WTC11 (cell line): ENCODE results near the gene IP6K2. TPM values are rescaled to one million over a fixed set of nuclear protein-coding genes. Genes with fewer than 3 reads are reported as not detected.

Experiments
- ATAC-seq: fragments of 200-7000 bp; cut with Tn5 transposase; 2 replicates; pipeline ENCODE4 v1.10.0; 2021; ENCODE audit warnings: mild to moderate bottlenecking, moderate library complexity
- CTCF ChIA-PET: fragments of 300-600 bp; sonication (Branson Sonifier 250); formaldehyde crosslinking; loops from one replicate; lab custom pipeline; 2021; ENCODE audit warnings: antibody characterized with exemption; lab: Charles Lee
- POLR2A ChIA-PET: fragments of 350-600 bp; sonication (Branson Sonifier 250); formaldehyde crosslinking; loops from one replicate; lab custom pipeline; 2021; ENCODE audit warnings: antibody characterized with exemption; lab: Charles Lee
- DNase-seq: peaks from one replicate; pipeline ENCODE4 v3.0.0; 2021; ENCODE audit warnings: low spot score
- H3K27ac Mint-ChIP-seq: 2 replicates; pipeline ENCODE4 v1.8.0; 2021; ENCODE audit warnings: mixed read lengths
- H3K27me3 Mint-ChIP-seq: 2 replicates; pipeline ENCODE4 v1.8.0; 2021; ENCODE audit warnings: low read depth, mild to moderate bottlenecking, moderate library complexity, mixed read lengths
- H3K36me3 Mint-ChIP-seq: 2 replicates; pipeline ENCODE4 v1.8.0; 2021; ENCODE audit warnings: mixed read lengths
- H3K4me1 Mint-ChIP-seq: 2 replicates; pipeline ENCODE4 v1.8.0; 2022; ENCODE audit warnings: mixed read lengths
- H3K4me3 Mint-ChIP-seq: 2 replicates; pipeline ENCODE4 v1.8.0; 2021; ENCODE audit warnings: mild to moderate bottlenecking, moderate library complexity, mixed read lengths
- H3K9me3 Mint-ChIP-seq: 2 replicates; pipeline ENCODE4 v1.8.0; 2021; ENCODE audit warnings: mixed read lengths
- ATF1 ChIP-seq: sonication (generic); formaldehyde crosslinking; IDR thresholded peaks from 2 replicates; pipeline ENCODE4 v1.8.1; 2023; ENCODE audit warnings: mild to moderate bottlenecking, moderate library complexity, missing genetic modification reagents
- CREB1 ChIP-seq: sonication (generic); formaldehyde crosslinking; IDR thresholded peaks from 2 replicates; pipeline ENCODE4 v1.8.0; 2023; ENCODE audit warnings: mild to moderate bottlenecking, missing genetic modification reagents
- FOXP1 ChIP-seq: sonication (generic); formaldehyde crosslinking; IDR thresholded peaks from 2 replicates; pipeline ENCODE4 v1.8.0; 2022; ENCODE audit warnings: missing genetic modification reagents, mild to moderate bottlenecking, moderate library complexity, borderline replicate concordance
- GRHL2 ChIP-seq: fragments of 250-450 bp; sonication (Bioruptor Pico); IDR thresholded peaks from 2 replicates; pipeline ENCODE4 v1.8.0; 2022; ENCODE audit warnings: mild to moderate bottlenecking, moderate library complexity; ENCODE audit not compliant: insufficient replicate concordance, severe bottlenecking
- GTF2I ChIP-seq: fragments of 250-450 bp; sonication (Bioruptor Pico); conservative IDR thresholded peaks from 2 replicates; pipeline ENCODE4 v1.4.0; 2021; ENCODE audit warnings: mild to moderate bottlenecking
- HMGA2 ChIP-seq: fragments of 250-450 bp; sonication (Bioruptor Pico); IDR thresholded peaks from 2 replicates; pipeline ENCODE4 v1.4.0; 2021; ENCODE audit warnings: mild to moderate bottlenecking, moderate library complexity
- NFATC4 ChIP-seq: fragments of 250-450 bp; sonication (Bioruptor Pico); IDR thresholded peaks from 2 replicates; pipeline ENCODE4 v1.9.0; 2021; ENCODE audit warnings: mild to moderate bottlenecking
- NR2C2 ChIP-seq: sonication (generic); formaldehyde crosslinking; IDR thresholded peaks from 2 replicates; pipeline ENCODE4 v1.8.0; 2022; ENCODE audit warnings: mild to moderate bottlenecking, missing genetic modification reagents
- NR3C1 ChIP-seq: sonication (generic); formaldehyde crosslinking; conservative IDR thresholded peaks from 2 replicates; pipeline ENCODE4 v1.8.1; 2023; ENCODE audit warnings: low read depth, mild to moderate bottlenecking, missing genetic modification reagents
- PRRX2 ChIP-seq: fragments of 250-450 bp; sonication (Bioruptor Pico); IDR thresholded peaks from 2 replicates; pipeline ENCODE4 v1.8.0; 2021; ENCODE audit warnings: mild to moderate bottlenecking
- SMAD3 ChIP-seq: sonication (generic); formaldehyde crosslinking; IDR thresholded peaks from 2 replicates; pipeline ENCODE4 v1.8.0; 2022; ENCODE audit warnings: missing genetic modification reagents, mild to moderate bottlenecking, borderline replicate concordance
- TP53 ChIP-seq: sonication (generic); formaldehyde crosslinking; IDR thresholded peaks from 2 replicates; pipeline ENCODE4 v1.8.1; 2023; ENCODE audit warnings: mild to moderate bottlenecking, missing genetic modification reagents
- ZNF138 ChIP-seq: sonication (generic); formaldehyde crosslinking; conservative IDR thresholded peaks from 2 replicates; pipeline ENCODE4 v1.8.1; 2022; ENCODE audit warnings: mild to moderate bottlenecking, moderate library complexity, missing genetic modification reagents
- ZNF232 ChIP-seq: sonication (generic); formaldehyde crosslinking; IDR thresholded peaks from 2 replicates; pipeline ENCODE4 v1.8.0; 2022; ENCODE audit warnings: mild to moderate bottlenecking, missing genetic modification reagents
- total RNA-seq: library from RNA; stranded (reverse); gene quantifications from 3 replicates; pipeline ENCODE4 v1.2.3, GENCODE V29; 2021
- TF ChIP-seq, protein P1 (sequence below): sonication (generic); formaldehyde crosslinking; IDR thresholded peaks from 2 replicates; pipeline ENCODE4 v1.8.0; 2023; ENCODE audit warnings: missing genetic modification reagents, mild to moderate bottlenecking, borderline replicate concordance
- TF ChIP-seq, protein P2 (sequence below): sonication (generic); formaldehyde crosslinking; IDR thresholded peaks from 2 replicates; pipeline ENCODE4 v1.8.0; 2023; ENCODE audit warnings: mild to moderate bottlenecking, missing genetic modification reagents
- TF ChIP-seq, protein P3 (sequence below): sonication (generic); formaldehyde crosslinking; IDR thresholded peaks from 2 replicates; pipeline ENCODE4 v1.8.0; 2022; ENCODE audit warnings: mild to moderate bottlenecking, missing genetic modification reagents
- TF ChIP-seq, protein P4 (sequence below): fragments of 250-450 bp; sonication (Bioruptor Pico); IDR thresholded peaks from 2 replicates; pipeline ENCODE4 v1.9.0; 2021; ENCODE audit warnings: mild to moderate bottlenecking
- TF ChIP-seq, protein P5 (sequence below): sonication (generic); formaldehyde crosslinking; IDR thresholded peaks from 2 replicates; pipeline ENCODE4 v1.8.0; 2022; ENCODE audit warnings: missing genetic modification reagents
- TF ChIP-seq, protein P6 (sequence below): sonication (generic); formaldehyde crosslinking; conservative IDR thresholded peaks from 2 replicates; pipeline ENCODE4 v1.8.1; 2022; ENCODE audit warnings: mild to moderate bottlenecking, missing genetic modification reagents

IP6K2 gene
- total RNA-seq, 1 experiment from 2014 or later, result 123 TPM

DNA sequence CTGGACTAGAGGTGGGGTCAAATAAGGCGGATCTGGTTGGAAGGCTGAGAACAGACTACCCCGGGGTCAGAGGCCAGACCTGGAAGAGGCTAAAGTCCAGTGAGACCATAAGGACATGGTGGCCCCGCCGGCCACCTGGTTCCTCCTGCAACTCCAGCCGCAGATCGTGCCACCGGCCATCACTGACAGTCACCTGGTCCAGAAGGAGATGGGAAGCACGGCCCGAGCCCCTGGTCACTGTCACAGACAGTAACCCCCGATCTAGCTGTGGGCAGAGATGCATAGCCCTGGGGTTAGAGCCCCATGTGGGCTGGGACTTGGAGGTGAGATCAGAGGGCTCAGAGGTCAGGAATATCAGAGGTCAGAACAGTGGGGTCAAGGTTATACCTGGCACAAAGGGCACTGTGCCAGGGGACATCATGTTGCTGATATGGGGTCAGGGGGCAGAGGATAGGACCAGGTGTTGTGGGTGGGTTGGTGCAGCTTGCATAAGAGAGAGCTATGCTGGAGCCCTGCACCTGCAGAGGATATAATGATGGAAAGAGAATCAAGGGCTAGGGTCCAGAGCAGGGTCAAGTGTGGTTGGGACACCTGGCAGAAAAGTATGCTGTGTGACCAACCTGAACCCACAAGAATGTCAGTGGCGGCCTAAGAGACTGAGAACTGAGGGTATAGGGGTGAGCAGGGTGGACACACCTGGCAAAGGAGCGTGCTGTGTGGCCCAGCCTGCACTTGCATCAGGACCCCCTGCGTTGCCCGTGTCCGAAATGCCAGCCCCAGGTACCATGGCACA is 63.9 kb downstream of the IP6K2 start:
- peaks cover 13% of the 10 kb centered on the region for H3K4me1 Mint-ChIP-seq
- ChIA-PET CTCF (interaction anchor here (1.0 kb wide), 1 partner anchor 217 kb away, joined by 3 read pairs; no protein-coding TSS in a partner anchor), POLR2A (no interaction called here)
- H3K27ac Mint-ChIP-seq, result no peak overlapping the region
- no peak for DNase-seq
- H3K9me3 Mint-ChIP-seq, result no peaks in the 10 kb centered on the region
- no peak overlapping the region for H3K4me3 Mint-ChIP-seq
- peaks cover 4% of the 10 kb centered on the region; the same call in 1 of the 2 replicates for H3K27me3 Mint-ChIP-seq
- no peak for TF ChIP-seq ZNF232 (CRISPR knock-in tag)
- TF ChIP-seq NFATC4, result no peak
- no peak for TF ChIP-seq NR3C1
- no peak for TF ChIP-seq SMAD3
- TF ChIP-seq GTF2I (CRISPR knock-in tag), result no peak
- H3K36me3 Mint-ChIP-seq, result peaks cover 21% of the 10 kb centered on the region
- no peak for ATAC-seq

DNA sequence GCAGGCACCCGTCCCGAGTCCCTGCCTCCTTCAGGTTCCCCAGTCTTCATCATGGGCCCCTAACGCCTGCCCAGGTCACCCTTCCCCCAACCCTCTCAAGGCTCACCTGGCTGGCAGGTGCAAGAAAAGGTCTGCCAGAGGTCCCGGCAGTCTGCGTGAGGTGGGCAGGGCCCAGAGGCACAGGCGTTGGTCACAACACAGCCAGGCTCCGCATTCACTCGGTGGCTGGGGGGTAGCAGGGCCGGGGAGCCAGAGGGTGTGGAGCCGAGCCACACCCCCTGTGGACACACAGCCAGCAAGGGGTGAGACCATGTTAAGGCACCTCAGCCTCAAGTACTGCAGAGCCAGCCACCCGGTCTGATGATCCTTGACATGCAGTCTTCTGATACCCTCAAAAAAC is 65.2 kb downstream of the IP6K2 start:
- Mint-ChIP-seq H3K27me3 (peaks cover 4% of the 10 kb centered on the region; the same call in 1 of the 2 replicates), H3K9me3 (no peaks in the 10 kb centered on the region), H3K4me1 (peaks cover 8% of the 10 kb centered on the region), H3K36me3 (peaks cover 22% of the 10 kb centered on the region), H3K4me3 (no peak overlapping the region), H3K27ac (no peak overlapping the region)
- ATAC-seq (no peak), DNase-seq (no peak)
- CTCF ChIA-PET, result interaction anchor here (0.7 to 1.4 kb wide), 3 partner anchors 12 to 216 kb away, joined by 3 read pairs; no protein-coding TSS in a partner anchor
- POLR2A ChIA-PET, result no interaction called here
- TF ChIP-seq, protein P1, sequence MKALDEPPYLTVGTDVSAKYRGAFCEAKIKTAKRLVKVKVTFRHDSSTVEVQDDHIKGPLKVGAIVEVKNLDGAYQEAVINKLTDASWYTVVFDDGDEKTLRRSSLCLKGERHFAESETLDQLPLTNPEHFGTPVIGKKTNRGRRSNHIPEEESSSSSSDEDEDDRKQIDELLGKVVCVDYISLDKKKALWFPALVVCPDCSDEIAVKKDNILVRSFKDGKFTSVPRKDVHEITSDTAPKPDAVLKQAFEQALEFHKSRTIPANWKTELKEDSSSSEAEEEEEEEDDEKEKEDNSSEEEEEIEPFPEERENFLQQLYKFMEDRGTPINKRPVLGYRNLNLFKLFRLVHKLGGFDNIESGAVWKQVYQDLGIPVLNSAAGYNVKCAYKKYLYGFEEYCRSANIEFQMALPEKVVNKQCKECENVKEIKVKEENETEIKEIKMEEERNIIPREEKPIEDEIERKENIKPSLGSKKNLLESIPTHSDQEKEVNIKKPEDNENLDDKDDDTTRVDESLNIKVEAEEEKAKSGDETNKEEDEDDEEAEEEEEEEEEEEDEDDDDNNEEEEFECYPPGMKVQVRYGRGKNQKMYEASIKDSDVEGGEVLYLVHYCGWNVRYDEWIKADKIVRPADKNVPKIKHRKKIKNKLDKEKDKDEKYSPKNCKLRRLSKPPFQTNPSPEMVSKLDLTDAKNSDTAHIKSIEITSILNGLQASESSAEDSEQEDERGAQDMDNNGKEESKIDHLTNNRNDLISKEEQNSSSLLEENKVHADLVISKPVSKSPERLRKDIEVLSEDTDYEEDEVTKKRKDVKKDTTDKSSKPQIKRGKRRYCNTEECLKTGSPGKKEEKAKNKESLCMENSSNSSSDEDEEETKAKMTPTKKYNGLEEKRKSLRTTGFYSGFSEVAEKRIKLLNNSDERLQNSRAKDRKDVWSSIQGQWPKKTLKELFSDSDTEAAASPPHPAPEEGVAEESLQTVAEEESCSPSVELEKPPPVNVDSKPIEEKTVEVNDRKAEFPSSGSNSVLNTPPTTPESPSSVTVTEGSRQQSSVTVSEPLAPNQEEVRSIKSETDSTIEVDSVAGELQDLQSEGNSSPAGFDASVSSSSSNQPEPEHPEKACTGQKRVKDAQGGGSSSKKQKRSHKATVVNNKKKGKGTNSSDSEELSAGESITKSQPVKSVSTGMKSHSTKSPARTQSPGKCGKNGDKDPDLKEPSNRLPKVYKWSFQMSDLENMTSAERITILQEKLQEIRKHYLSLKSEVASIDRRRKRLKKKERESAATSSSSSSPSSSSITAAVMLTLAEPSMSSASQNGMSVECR (CRISPR knock-in tag), result no peak
- no peak for TF ChIP-seq ZNF138 (CRISPR knock-in tag)
- TF ChIP-seq, protein P2, sequence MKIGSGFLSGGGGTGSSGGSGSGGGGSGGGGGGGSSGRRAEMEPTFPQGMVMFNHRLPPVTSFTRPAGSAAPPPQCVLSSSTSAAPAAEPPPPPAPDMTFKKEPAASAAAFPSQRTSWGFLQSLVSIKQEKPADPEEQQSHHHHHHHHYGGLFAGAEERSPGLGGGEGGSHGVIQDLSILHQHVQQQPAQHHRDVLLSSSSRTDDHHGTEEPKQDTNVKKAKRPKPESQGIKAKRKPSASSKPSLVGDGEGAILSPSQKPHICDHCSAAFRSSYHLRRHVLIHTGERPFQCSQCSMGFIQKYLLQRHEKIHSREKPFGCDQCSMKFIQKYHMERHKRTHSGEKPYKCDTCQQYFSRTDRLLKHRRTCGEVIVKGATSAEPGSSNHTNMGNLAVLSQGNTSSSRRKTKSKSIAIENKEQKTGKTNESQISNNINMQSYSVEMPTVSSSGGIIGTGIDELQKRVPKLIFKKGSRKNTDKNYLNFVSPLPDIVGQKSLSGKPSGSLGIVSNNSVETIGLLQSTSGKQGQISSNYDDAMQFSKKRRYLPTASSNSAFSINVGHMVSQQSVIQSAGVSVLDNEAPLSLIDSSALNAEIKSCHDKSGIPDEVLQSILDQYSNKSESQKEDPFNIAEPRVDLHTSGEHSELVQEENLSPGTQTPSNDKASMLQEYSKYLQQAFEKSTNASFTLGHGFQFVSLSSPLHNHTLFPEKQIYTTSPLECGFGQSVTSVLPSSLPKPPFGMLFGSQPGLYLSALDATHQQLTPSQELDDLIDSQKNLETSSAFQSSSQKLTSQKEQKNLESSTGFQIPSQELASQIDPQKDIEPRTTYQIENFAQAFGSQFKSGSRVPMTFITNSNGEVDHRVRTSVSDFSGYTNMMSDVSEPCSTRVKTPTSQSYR, result no peak
- no peak for TF ChIP-seq NR2C2 (CRISPR knock-in tag)
- TF ChIP-seq, protein P3, sequence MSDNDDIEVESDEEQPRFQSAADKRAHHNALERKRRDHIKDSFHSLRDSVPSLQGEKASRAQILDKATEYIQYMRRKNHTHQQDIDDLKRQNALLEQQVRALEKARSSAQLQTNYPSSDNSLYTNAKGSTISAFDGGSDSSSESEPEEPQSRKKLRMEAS (CRISPR knock-in tag), result no peak
- no peak for TF ChIP-seq GRHL2 (CRISPR knock-in tag)
- TF ChIP-seq, protein P4, sequence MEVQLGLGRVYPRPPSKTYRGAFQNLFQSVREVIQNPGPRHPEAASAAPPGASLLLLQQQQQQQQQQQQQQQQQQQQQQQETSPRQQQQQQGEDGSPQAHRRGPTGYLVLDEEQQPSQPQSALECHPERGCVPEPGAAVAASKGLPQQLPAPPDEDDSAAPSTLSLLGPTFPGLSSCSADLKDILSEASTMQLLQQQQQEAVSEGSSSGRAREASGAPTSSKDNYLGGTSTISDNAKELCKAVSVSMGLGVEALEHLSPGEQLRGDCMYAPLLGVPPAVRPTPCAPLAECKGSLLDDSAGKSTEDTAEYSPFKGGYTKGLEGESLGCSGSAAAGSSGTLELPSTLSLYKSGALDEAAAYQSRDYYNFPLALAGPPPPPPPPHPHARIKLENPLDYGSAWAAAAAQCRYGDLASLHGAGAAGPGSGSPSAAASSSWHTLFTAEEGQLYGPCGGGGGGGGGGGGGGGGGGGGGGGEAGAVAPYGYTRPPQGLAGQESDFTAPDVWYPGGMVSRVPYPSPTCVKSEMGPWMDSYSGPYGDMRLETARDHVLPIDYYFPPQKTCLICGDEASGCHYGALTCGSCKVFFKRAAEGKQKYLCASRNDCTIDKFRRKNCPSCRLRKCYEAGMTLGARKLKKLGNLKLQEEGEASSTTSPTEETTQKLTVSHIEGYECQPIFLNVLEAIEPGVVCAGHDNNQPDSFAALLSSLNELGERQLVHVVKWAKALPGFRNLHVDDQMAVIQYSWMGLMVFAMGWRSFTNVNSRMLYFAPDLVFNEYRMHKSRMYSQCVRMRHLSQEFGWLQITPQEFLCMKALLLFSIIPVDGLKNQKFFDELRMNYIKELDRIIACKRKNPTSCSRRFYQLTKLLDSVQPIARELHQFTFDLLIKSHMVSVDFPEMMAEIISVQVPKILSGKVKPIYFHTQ (CRISPR knock-in tag), result no peak
- no peak for TF ChIP-seq FOXP1
- TF ChIP-seq PRRX2 (CRISPR knock-in tag), result no peak
- no peak for TF ChIP-seq CREB1 (CRISPR knock-in tag)
- TF ChIP-seq ATF1, result no peak
- TF ChIP-seq TP53 (CRISPR knock-in tag), result no peak
- TF ChIP-seq, protein P5, sequence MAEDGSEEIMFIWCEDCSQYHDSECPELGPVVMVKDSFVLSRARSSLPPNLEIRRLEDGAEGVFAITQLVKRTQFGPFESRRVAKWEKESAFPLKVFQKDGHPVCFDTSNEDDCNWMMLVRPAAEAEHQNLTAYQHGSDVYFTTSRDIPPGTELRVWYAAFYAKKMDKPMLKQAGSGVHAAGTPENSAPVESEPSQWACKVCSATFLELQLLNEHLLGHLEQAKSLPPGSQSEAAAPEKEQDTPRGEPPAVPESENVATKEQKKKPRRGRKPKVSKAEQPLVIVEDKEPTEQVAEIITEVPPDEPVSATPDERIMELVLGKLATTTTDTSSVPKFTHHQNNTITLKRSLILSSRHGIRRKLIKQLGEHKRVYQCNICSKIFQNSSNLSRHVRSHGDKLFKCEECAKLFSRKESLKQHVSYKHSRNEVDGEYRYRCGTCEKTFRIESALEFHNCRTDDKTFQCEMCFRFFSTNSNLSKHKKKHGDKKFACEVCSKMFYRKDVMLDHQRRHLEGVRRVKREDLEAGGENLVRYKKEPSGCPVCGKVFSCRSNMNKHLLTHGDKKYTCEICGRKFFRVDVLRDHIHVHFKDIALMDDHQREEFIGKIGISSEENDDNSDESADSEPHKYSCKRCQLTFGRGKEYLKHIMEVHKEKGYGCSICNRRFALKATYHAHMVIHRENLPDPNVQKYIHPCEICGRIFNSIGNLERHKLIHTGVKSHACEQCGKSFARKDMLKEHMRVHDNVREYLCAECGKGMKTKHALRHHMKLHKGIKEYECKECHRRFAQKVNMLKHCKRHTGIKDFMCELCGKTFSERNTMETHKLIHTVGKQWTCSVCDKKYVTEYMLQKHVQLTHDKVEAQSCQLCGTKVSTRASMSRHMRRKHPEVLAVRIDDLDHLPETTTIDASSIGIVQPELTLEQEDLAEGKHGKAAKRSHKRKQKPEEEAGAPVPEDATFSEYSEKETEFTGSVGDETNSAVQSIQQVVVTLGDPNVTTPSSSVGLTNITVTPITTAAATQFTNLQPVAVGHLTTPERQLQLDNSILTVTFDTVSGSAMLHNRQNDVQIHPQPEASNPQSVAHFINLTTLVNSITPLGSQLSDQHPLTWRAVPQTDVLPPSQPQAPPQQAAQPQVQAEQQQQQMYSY (CRISPR knock-in tag), result no peak
- TF ChIP-seq, protein P6, sequence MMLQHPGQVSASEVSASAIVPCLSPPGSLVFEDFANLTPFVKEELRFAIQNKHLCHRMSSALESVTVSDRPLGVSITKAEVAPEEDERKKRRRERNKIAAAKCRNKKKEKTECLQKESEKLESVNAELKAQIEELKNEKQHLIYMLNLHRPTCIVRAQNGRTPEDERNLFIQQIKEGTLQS (CRISPR knock-in tag), result no peak
- TF ChIP-seq GTF2I (CRISPR knock-in tag), result no peak
- TF ChIP-seq HMGA2 (CRISPR knock-in tag), result no peak
- TF ChIP-seq NFATC4, result no peak
